WERI-Rb-1 (cell line): Measurements from ENCODE around the gene HIP1R.

Experiments
- DNase-seq: peaks from one replicate; pipeline ENCODE4 v3.0.0-alpha.2; 2020
- H3K27ac ChIP-seq: fragments of 250-450 bp; sonication (Bioruptor Pico); 2 replicates; pipeline ENCODE4 v1.5.1; 2020; ENCODE audit warnings: mild to moderate bottlenecking, moderate library complexity
- H3K27me3 ChIP-seq: fragments of 250-450 bp; sonication (Bioruptor Pico); 2 replicates; pipeline ENCODE4 v1.5.1; 2021; ENCODE audit warnings: mild to moderate bottlenecking, low read depth, moderate library complexity; ENCODE audit not compliant: insufficient read depth, severe bottlenecking
- H3K36me3 ChIP-seq: fragments of 250-450 bp; sonication (Bioruptor Pico); 2 replicates; pipeline ENCODE4 v1.5.1; 2020; ENCODE audit warnings: mild to moderate bottlenecking, moderate library complexity
- H3K4me3 ChIP-seq: 2 replicates; pipeline ENCODE4 v1.5.1; 2011; ENCODE audit warnings: low read depth, mild to moderate bottlenecking, control low read depth, low read length
- H3K9me3 ChIP-seq: fragments of 250-450 bp; sonication (Bioruptor Pico); 2 replicates; pipeline ENCODE4 v1.5.1; 2021; ENCODE audit warnings: mild to moderate bottlenecking, moderate library complexity; ENCODE audit not compliant: severe bottlenecking
- TF ChIP-seq, protein P1 (sequence below): IDR thresholded peaks from 2 replicates; pipeline ENCODE4 v1.5.1; 2011; ENCODE audit warnings: low read depth, mild to moderate bottlenecking, control low read depth, inconsistent platforms, low read length

The HIP1R gene

DNA sequence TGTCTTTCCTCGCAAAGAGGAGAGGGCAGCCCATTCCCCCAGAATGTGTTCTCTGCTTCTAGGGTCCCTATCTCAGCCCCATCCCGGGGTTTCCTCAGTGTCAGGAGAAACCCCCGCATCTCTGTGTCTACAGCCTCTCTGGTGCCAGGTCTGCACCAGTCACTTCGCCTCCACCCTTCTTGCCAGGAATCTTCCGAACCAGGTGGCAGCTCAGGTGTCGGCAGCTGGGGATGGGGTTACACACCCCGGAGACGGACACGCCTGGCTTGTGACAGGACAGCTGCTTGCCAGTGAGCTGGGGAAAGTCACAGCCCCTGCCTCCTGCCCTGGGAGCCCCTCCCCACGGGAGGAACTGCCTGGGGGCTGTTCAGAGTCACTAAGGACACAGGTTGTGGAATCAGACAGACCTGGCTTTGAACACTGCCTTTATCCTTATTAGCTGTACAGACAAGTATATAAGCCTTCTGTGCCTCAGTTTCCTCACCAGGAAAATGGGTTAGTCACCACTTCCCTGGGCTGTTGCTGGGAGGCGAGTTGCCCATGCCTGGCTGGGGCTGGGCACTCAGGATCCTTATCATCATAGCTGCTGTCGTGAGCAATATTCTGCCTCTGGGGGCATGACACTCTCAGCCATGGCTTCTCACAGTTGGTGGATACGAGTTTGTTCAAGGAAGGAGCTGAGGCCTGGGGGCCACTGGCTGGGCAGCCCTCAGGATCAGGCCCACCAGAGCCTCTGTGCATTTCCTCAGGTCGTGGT is 10.8 kb downstream of the HIP1R start:
- Histone ChIP-seq H3K27me3 (no peaks in the 10 kb centered on the region), H3K36me3 (no peaks in the 10 kb centered on the region), H3K9me3 (no peaks in the 10 kb centered on the region), H3K4me3 (no peak overlapping the region), H3K27ac (no peak overlapping the region)
- DNase-seq, result no peak
- TF ChIP-seq, protein P1, sequence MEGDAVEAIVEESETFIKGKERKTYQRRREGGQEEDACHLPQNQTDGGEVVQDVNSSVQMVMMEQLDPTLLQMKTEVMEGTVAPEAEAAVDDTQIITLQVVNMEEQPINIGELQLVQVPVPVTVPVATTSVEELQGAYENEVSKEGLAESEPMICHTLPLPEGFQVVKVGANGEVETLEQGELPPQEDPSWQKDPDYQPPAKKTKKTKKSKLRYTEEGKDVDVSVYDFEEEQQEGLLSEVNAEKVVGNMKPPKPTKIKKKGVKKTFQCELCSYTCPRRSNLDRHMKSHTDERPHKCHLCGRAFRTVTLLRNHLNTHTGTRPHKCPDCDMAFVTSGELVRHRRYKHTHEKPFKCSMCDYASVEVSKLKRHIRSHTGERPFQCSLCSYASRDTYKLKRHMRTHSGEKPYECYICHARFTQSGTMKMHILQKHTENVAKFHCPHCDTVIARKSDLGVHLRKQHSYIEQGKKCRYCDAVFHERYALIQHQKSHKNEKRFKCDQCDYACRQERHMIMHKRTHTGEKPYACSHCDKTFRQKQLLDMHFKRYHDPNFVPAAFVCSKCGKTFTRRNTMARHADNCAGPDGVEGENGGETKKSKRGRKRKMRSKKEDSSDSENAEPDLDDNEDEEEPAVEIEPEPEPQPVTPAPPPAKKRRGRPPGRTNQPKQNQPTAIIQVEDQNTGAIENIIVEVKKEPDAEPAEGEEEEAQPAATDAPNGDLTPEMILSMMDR, result no peak

- TF ChIP-seq, protein P1, result no peak
- DNase-seq, result no peak
- Histone ChIP-seq H3K4me3 (no peak overlapping the region), H3K27ac (no peak overlapping the region), H3K9me3 (no peaks in the 10 kb centered on the region), H3K27me3 (no peaks in the 10 kb centered on the region), H3K36me3 (no peaks in the 10 kb centered on the region)
These were observed 11.6 kb downstream of the HIP1R start for GRCh38 chr12:122846622-122847515.

DNA sequence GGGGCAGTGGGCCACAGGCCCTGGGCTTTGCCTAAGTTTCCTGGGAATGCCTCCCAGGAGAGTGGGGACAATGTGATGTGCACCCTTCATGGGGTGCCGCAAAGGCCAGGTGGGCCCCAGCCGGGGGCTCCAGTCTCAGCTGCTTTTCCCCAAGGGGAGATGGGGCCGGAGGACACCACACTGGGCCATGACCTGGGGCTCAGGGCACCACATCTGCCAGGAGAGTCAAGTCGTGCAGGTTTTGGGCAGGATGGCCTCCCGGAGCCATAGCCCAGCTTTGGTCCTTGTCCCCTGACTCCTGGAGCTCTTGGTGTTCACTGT is 12.2 kb downstream of the HIP1R start:
- DNase-seq, result no peak
- Histone ChIP-seq H3K36me3 (peaks cover 2% of the 10 kb centered on the region; the same call in 1 of the 2 replicates), H3K4me3 (no peak overlapping the region), H3K27me3 (no peaks in the 10 kb centered on the region), H3K27ac (no peak overlapping the region), H3K9me3 (no peaks in the 10 kb centered on the region)
- TF ChIP-seq, protein P1, result no peak

- Histone ChIP-seq H3K27me3 (no peaks in the 10 kb centered on the region), H3K9me3 (no peaks in the 10 kb centered on the region), H3K27ac (no peak overlapping the region), H3K4me3 (no peak overlapping the region), H3K36me3 (peaks cover 2% of the 10 kb centered on the region; the same call in 1 of the 2 replicates)
- TF ChIP-seq, protein P1, result no peak
- DNase-seq, result no peak
These were observed 12.7 kb downstream of the HIP1R start for GRCh38 chr12:122847921-122848421.

GRCh38 chr12:122848471-122849351 is 13.5 kb downstream of the HIP1R start:
- Histone ChIP-seq H3K9me3 (no peaks in the 10 kb centered on the region), H3K27me3 (no peaks in the 10 kb centered on the region), H3K27ac (no peak overlapping the region), H3K36me3 (peaks cover 2% of the 10 kb centered on the region; the same call in 1 of the 2 replicates), H3K4me3 (no peak overlapping the region)
- TF ChIP-seq, protein P1, result no peak
- DNase-seq, result no peak
